ENCODE results near the gene NIPAL1.

GRCh38 chr4:48017108-48017571, 568 bp downstream of the NIPAL1 start:
- TF ChIP-seq CTCF (IDR thresholded peaks at IDR 0.05), result no peak
- no peak for TF ChIP-seq POLR2A (IDR thresholded peaks at IDR 0.05)

All from tibial nerve (tissue), 3 donors.